HepG2 (cell line): ENCODE data around the gene PODN. TPM values are rescaled to one million over a fixed set of nuclear protein-coding genes. Genes with fewer than 3 reads are reported as not detected.

Experiments
- ARID4A ChIP-seq: sonication (generic); formaldehyde crosslinking; IDR thresholded peaks from 2 replicates; pipeline ENCODE4 v1.5.0; 2020; ENCODE audit warnings: mild to moderate bottlenecking, missing genetic modification reagents, borderline replicate concordance
- CBX2 ChIP-seq, 2 experiments: fragments of 200-600 bp in 1 of 2; sonication (generic); formaldehyde crosslinking in 1 of 2; IDR thresholded peaks; 2 replicates each; pipeline versions ENCODE4 v1.7.0 to v1.8.1; 2018 to 2022; ENCODE audit warnings: low read depth in 2 of 2, low read length in 1 of 2, mild to moderate bottlenecking in 1 of 2, missing genetic modification reagents in 1 of 2
- JUNB ChIP-seq: sonication (generic); formaldehyde crosslinking; IDR thresholded peaks from 2 replicates; pipeline ENCODE4 v1.8.0; 2022; ENCODE audit warnings: missing genetic modification reagents, mild to moderate bottlenecking, borderline replicate concordance
- KLF16 ChIP-seq, 2 experiments: sonication (generic) in 1 of 2; formaldehyde crosslinking in 1 of 2; IDR thresholded peaks; 2 replicates each; pipeline versions ENCODE4 v1.6.1 to v1.8.0; 2016 to 2023; ENCODE audit warnings: missing genetic modification reagents in 2 of 2, missing compliant biosample characterization in 1 of 2
- KMT2B ChIP-seq: IDR thresholded peaks from 2 replicates; pipeline ENCODE4 v1.6.1; 2016; ENCODE audit warnings: missing genetic modification reagents, missing compliant biosample characterization
- MED8 ChIP-seq: sonication (generic); formaldehyde crosslinking; IDR thresholded peaks from 2 replicates; pipeline ENCODE4 v1.8.1; 2023; ENCODE audit warnings: mild to moderate bottlenecking, missing genetic modification reagents; ENCODE audit not compliant: insufficient replicate concordance
- MTF2 ChIP-seq: sonication (generic); formaldehyde crosslinking; IDR thresholded peaks from 2 replicates; pipeline ENCODE4 v1.5.0; 2020; ENCODE audit warnings: missing genetic modification reagents, borderline replicate concordance
- NPAS2 ChIP-seq: sonication (generic); formaldehyde crosslinking; IDR thresholded peaks from 2 replicates; pipeline ENCODE4 v1.8.0; 2022; ENCODE audit warnings: mild to moderate bottlenecking, missing genetic modification reagents, borderline replicate concordance
- PLSCR1 ChIP-seq: sonication (generic); formaldehyde crosslinking; IDR thresholded peaks from 2 replicates; pipeline ENCODE4 v1.5.0; 2020; ENCODE audit warnings: missing genetic modification reagents, mild to moderate bottlenecking, borderline replicate concordance
- RXRA ChIP-seq: sonication (generic); formaldehyde crosslinking; IDR thresholded peaks from 2 replicates; pipeline ENCODE4 v1.5.1; 2020; ENCODE audit warnings: missing genetic modification reagents
- SAP130 ChIP-seq: IDR thresholded peaks from 2 replicates; pipeline ENCODE4 v1.6.1; 2016; ENCODE audit warnings: low read depth
- YEATS4 ChIP-seq: sonication (generic); formaldehyde crosslinking; IDR thresholded peaks from 2 replicates; pipeline ENCODE4 v1.4.0; 2020; ENCODE audit warnings: missing genetic modification reagents, borderline replicate concordance
- ZEB1 ChIP-seq: IDR thresholded peaks from 2 replicates; pipeline ENCODE4 v1.6.1; 2012; ENCODE audit warnings: mild to moderate bottlenecking, low read depth, inconsistent platforms; ENCODE audit not compliant: insufficient replicate concordance
- ZFP37 ChIP-seq: sonication (generic); formaldehyde crosslinking; IDR thresholded peaks from 2 replicates; pipeline ENCODE4 v1.4.0; 2020; ENCODE audit warnings: missing genetic modification reagents, borderline replicate concordance
- ZHX1 ChIP-seq: sonication (generic); formaldehyde crosslinking; IDR thresholded peaks from 2 replicates; pipeline ENCODE4 v1.8.1; 2022; ENCODE audit warnings: low read depth, mild to moderate bottlenecking, missing genetic modification reagents
- ZIK1 ChIP-seq: sonication (generic); formaldehyde crosslinking; IDR thresholded peaks from 2 replicates; pipeline ENCODE4 v1.5.0; 2020; ENCODE audit warnings: mild to moderate bottlenecking, low read depth, missing genetic modification reagents, borderline replicate concordance
- ZNF432 ChIP-seq: sonication (generic); formaldehyde crosslinking; IDR thresholded peaks from 2 replicates; pipeline ENCODE4 v1.5.0; 2020; ENCODE audit warnings: missing genetic modification reagents, mild to moderate bottlenecking, borderline replicate concordance
- ZNF441 ChIP-seq: sonication (generic); formaldehyde crosslinking; IDR thresholded peaks from 2 replicates; pipeline ENCODE4 v1.7.0; 2021; ENCODE audit warnings: missing genetic modification reagents, borderline replicate concordance
- ZNF605 ChIP-seq: sonication (generic); formaldehyde crosslinking; IDR thresholded peaks from 2 replicates; pipeline ENCODE4 v1.8.0; 2022; ENCODE audit warnings: mild to moderate bottlenecking, missing genetic modification reagents
- polyA plus RNA-seq, 8 experiments: library from polyadenylated mRNA; depleted of rRNA in 3 of 8; stranded (reverse) in 7 of 8; unstranded in 1 of 8; fragments of >200 nt; fragmentation: Illumina TruSeq in 4 of 8; extraction: Trizol in 4 of 8; gene quantifications; 2 replicates each; pipeline versions ENCODE4 v1.2.1 to v1.2.3, GENCODE V29; 2011 to 2016; ENCODE audit warnings: low read depth in 4 of 8, missing spikeins in 1 of 8, mixed read lengths in 1 of 8; ENCODE audit not compliant: insufficient read depth in 1 of 8
- total RNA-seq, 5 experiments: library from RNA; depleted of rRNA; stranded (reverse); fragments of >200 nt; fragmentation: Illumina TruSeq; extraction: Trizol; gene quantifications; 2 replicates each; pipeline ENCODE4 v1.2.3, GENCODE V29; 2016; ENCODE audit warnings: low read depth in 1 of 5

PODN gene
- total and polyA plus RNA-seq, 2 of the 13 experiments (the other 11 are each of a cell fraction or from before 2014, with no cell fraction given): 0.13 TPM; not detected in 1

GRCh38 chr1:53014791-53015507 is 47.1 kb upstream of the PODN start (continued):
- TF ChIP-seq SAP130 (CRISPR knock-in tag) (peak; percentile 98), NPAS2 (no peak), MED8 (CRISPR knock-in tag) (no peak), MTF2 (no peak), ARID4A (peak; percentile 82; the same call in 1 of the 2 replicates), ZIK1 (no peak), PLSCR1 (no peak), CBX2 (IDR thresholded peaks at IDR 0.05; ENCODE audit: low read depth, low read length) (no peak), CBX2 (CRISPR knock-in tag; IDR thresholded peaks at IDR 0.05; ENCODE audit: low read depth) (no peak), ZNF441 (CRISPR knock-in tag) (no peak), KMT2B (CRISPR knock-in tag) (peak; percentile 91; the same call in 1 of the 2 replicates), JUNB (CRISPR knock-in tag) (no peak), ZNF432 (CRISPR knock-in tag) (no peak), ZFP37 (CRISPR knock-in tag) (no peak), RXRA (peak; percentile 54; the same call in 1 of the 2 replicates), YEATS4 (CRISPR knock-in tag) (no peak), ZHX1 (CRISPR knock-in tag) (no peak), KLF16 (CRISPR knock-in tag; IDR thresholded peaks at IDR 0.05) (peak in 1 of 2 experiments; percentile 43; a peak in 1 of 4 replicates), ZNF605 (CRISPR knock-in tag) (no peak), ZEB1 (peak; percentile 95)
